Measurements from ENCODE around the gene FBLIM1.
"Not testable (repeated sequence)": the region's sequence is repeated elsewhere in the genome, so short reads cannot be mapped to it uniquely, and the experiment has no call there.

Gene FBLIM1

GRCh38 chr1:15816674-15817073 is 58.1 kb downstream of the FBLIM1 start:
- CTCF ChIA-PET, result interaction anchor here (0.6 to 2.2 kb wide), 4 partner anchors 11 to 100 kb away, joined by 3 to 20 read pairs (median 6); no protein-coding TSS in a partner anchor
- Histone ChIP-seq H3K27me3 (replicated peaks in 2 of 5; ENCODE audit: control insufficient read depth in 4 of 5, insufficient read depth in 5 of 5, low read length in 4 of 5) (no peaks in the 10 kb centered on the region), H3K4me1 (ENCODE audit: control extremely low read depth in 1 of 4, control insufficient read depth in 4 of 4, insufficient read depth in 4 of 4, low read length in 3 of 4) (peaks cover 0 to 2% (median under 1%) of the 10 kb centered on the region in 4 experiments), H3K27ac (ENCODE audit: insufficient read depth in 1 of 2, low read depth in 1 of 2, low read length in 2 of 2, poor library complexity in 1 of 2, severe bottlenecking in 2 of 2) (no peak overlapping the region), H3K9me3 (ENCODE audit: control extremely low read depth in 1 of 5, control insufficient read depth in 4 of 5, insufficient read depth in 2 of 5, low read depth in 1 of 5, low read length in 4 of 5) (no peaks in the 10 kb centered on the region), H3K36me3 (ENCODE audit: control insufficient read depth in 4 of 4, insufficient read depth in 4 of 4, low read length in 3 of 4) (peaks cover 0 to 2% (median 0%) of the 10 kb centered on the region in 4 experiments), H3K4me3 (ENCODE audit: control insufficient read depth in 1 of 7, extremely low read depth in 1 of 7, insufficient read depth in 4 of 7, low read depth in 2 of 7, low read length in 6 of 7) (no peak overlapping the region)
- POLR2A ChIA-PET, result no interaction called here
- WGBS (ENCODE audit: insufficient coverage), result 100% methylated on average over 4 of the region's 5 CpGs
- DNase-seq, result no peak

DNA sequence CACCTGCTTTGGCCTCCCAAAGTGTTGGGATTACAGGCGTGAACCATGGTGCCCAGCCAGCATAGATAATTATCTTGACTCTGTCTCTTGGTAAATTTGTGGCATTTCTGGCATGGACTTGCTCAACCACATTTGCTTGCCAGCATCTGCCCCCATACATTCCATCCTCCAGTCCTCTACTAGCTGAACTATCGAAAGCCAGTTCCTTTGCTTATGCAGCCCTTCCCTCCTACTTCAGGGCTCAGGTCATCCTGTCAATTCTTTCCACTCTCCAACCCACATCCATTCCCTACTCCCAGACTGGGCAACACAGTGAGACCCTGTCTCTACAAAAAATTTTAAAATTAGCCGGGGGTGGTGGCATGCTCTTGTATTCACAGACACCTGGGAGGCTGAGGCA is 61.9 kb downstream of the FBLIM1 start:
- Histone ChIP-seq H3K27me3 (replicated peaks in 2 of 5; ENCODE audit: control insufficient read depth in 4 of 5, insufficient read depth in 5 of 5, low read length in 4 of 5) (no peaks in the 10 kb centered on the region), H3K36me3 (ENCODE audit: control insufficient read depth in 4 of 4, insufficient read depth in 4 of 4, low read length in 3 of 4) (peaks cover 0 to 2% (median 0%) of the 10 kb centered on the region in 4 experiments), H3K27ac (ENCODE audit: insufficient read depth in 1 of 2, low read depth in 1 of 2, low read length in 2 of 2, poor library complexity in 1 of 2, severe bottlenecking in 2 of 2) (no peak overlapping the region), H3K4me1 (ENCODE audit: control extremely low read depth in 1 of 4, control insufficient read depth in 4 of 4, insufficient read depth in 4 of 4, low read length in 3 of 4) (peaks cover 0 to 4% (median 2%) of the 10 kb centered on the region in 4 experiments), H3K4me3 (ENCODE audit: control insufficient read depth in 1 of 7, extremely low read depth in 1 of 7, insufficient read depth in 4 of 7, low read depth in 2 of 7, low read length in 6 of 7) (no peak overlapping the region), H3K9me3 (ENCODE audit: control extremely low read depth in 1 of 5, control insufficient read depth in 4 of 5, insufficient read depth in 2 of 5, low read depth in 1 of 5, low read length in 4 of 5) (no peaks in the 10 kb centered on the region)
- DNase-seq, result no peak
- CTCF ChIA-PET, result no interaction called here
- WGBS (ENCODE audit: insufficient coverage), result 100% methylated on average over 3 of the region's 3 CpGs
- POLR2A ChIA-PET, result no interaction called here

GRCh38 chr1:15825800-15826199 is 67.2 kb downstream of the FBLIM1 start:
- Histone ChIP-seq H3K9me3 (ENCODE audit: control extremely low read depth in 1 of 5, control insufficient read depth in 4 of 5, insufficient read depth in 2 of 5, low read depth in 1 of 5, low read length in 4 of 5) (no peaks in the 10 kb centered on the region), H3K27me3 (replicated peaks in 2 of 5; ENCODE audit: control insufficient read depth in 4 of 5, insufficient read depth in 5 of 5, low read length in 4 of 5) (no peaks in the 10 kb centered on the region), H3K27ac (ENCODE audit: insufficient read depth in 1 of 2, low read depth in 1 of 2, low read length in 2 of 2, poor library complexity in 1 of 2, severe bottlenecking in 2 of 2) (no peak overlapping the region), H3K4me1 (ENCODE audit: control extremely low read depth in 1 of 4, control insufficient read depth in 4 of 4, insufficient read depth in 4 of 4, low read length in 3 of 4) (peaks cover 16 to 21% (median 18%) of the 10 kb centered on the region in 4 experiments), H3K4me3 (ENCODE audit: control insufficient read depth in 1 of 7, extremely low read depth in 1 of 7, insufficient read depth in 4 of 7, low read depth in 2 of 7, low read length in 6 of 7) (no peak overlapping the region), H3K36me3 (ENCODE audit: control insufficient read depth in 4 of 4, insufficient read depth in 4 of 4, low read length in 3 of 4) (no peaks in the 10 kb centered on the region)
- peak in 1 of 3 donors; percentile 26 for DNase-seq
- POLR2A ChIA-PET, result interaction anchor here (0.6 to 0.7 kb wide), 2 partner anchors 16 to 71 kb away, joined by 4 to 6 read pairs; no protein-coding TSS in a partner anchor
- CTCF ChIA-PET, result interaction anchor here (1.4 to 5.2 kb wide), 2 partner anchors 10 to 21 kb away, joined by 5 to 20 read pairs; partner anchors contain the start of gene SPEN

- ChIA-PET POLR2A (no interaction called here), CTCF (interaction anchor here (0.8 to 5.2 kb wide), 3 partner anchors 11 to 20 kb away, joined by 3 to 20 read pairs (median 5); partner anchors contain the start of gene SPEN)
- Histone ChIP-seq H3K27me3 (replicated peaks in 2 of 5; ENCODE audit: control insufficient read depth in 4 of 5, insufficient read depth in 5 of 5, low read length in 4 of 5) (no peaks in the 10 kb centered on the region), H3K9me3 (ENCODE audit: control extremely low read depth in 1 of 5, control insufficient read depth in 4 of 5, insufficient read depth in 2 of 5, low read depth in 1 of 5, low read length in 4 of 5) (no peaks in the 10 kb centered on the region), H3K36me3 (ENCODE audit: control insufficient read depth in 4 of 4, insufficient read depth in 4 of 4, low read length in 3 of 4) (no peaks in the 10 kb centered on the region), H3K4me3 (ENCODE audit: control insufficient read depth in 1 of 7, extremely low read depth in 1 of 7, insufficient read depth in 4 of 7, low read depth in 2 of 7, low read length in 6 of 7) (no peak overlapping the region), H3K27ac (ENCODE audit: insufficient read depth in 1 of 2, low read depth in 1 of 2, low read length in 2 of 2, poor library complexity in 1 of 2, severe bottlenecking in 2 of 2) (no peak overlapping the region), H3K4me1 (ENCODE audit: control extremely low read depth in 1 of 4, control insufficient read depth in 4 of 4, insufficient read depth in 4 of 4, low read length in 3 of 4) (peaks cover 18 to 27% (median 22%) of the 10 kb centered on the region in 4 experiments)
- DNase-seq, result no peak
- no CpG with 5 or more reads among the region's 6 CpGs for WGBS (ENCODE audit: insufficient coverage)
Measured at GRCh38 chr1:15826810-15827507, 68.4 kb downstream of the FBLIM1 start.

- WGBS (ENCODE audit: insufficient coverage), result no CpG with 5 or more reads among the region's 15 CpGs
- H3K27me3 ChIP-seq (replicated peaks in 2 of 5; ENCODE audit: control insufficient read depth in 4 of 5, insufficient read depth in 5 of 5, low read length in 4 of 5); POLR2A ChIA-PET; H3K9me3 ChIP-seq (ENCODE audit: control extremely low read depth in 1 of 5, control insufficient read depth in 4 of 5, insufficient read depth in 2 of 5, low read depth in 1 of 5, low read length in 4 of 5); H3K36me3 ChIP-seq (ENCODE audit: control insufficient read depth in 4 of 4, insufficient read depth in 4 of 4, low read length in 3 of 4); H3K4me3 ChIP-seq (ENCODE audit: control insufficient read depth in 1 of 7, extremely low read depth in 1 of 7, insufficient read depth in 4 of 7, low read depth in 2 of 7, low read length in 6 of 7); DNase-seq; H3K27ac ChIP-seq (ENCODE audit: insufficient read depth in 1 of 2, low read depth in 1 of 2, low read length in 2 of 2, poor library complexity in 1 of 2, severe bottlenecking in 2 of 2): not testable (repeated sequence)
- peaks cover 18 to 31% (median 25%) of the 10 kb centered on the region in 4 experiments for H3K4me1 ChIP-seq (ENCODE audit: control extremely low read depth in 1 of 4, control insufficient read depth in 4 of 4, insufficient read depth in 4 of 4, low read length in 3 of 4)
- CTCF ChIA-PET, result interaction anchor here (0.8 to 5.2 kb wide), 2 partner anchors 11 to 12 kb away, joined by 3 to 20 read pairs; no protein-coding TSS in a partner anchor
Measured at GRCh38 chr1:15827567-15827966, 69.0 kb downstream of the FBLIM1 start.

- CTCF ChIA-PET, result interaction anchor here (0.8 to 5.2 kb wide), 3 partner anchors 13 to 76 kb away, joined by 3 to 20 read pairs (median 4); no protein-coding TSS in a partner anchor
- not testable (repeated sequence) for H3K9me3 ChIP-seq (ENCODE audit: control extremely low read depth in 1 of 5, control insufficient read depth in 4 of 5, insufficient read depth in 2 of 5, low read depth in 1 of 5, low read length in 4 of 5); H3K4me3 ChIP-seq (ENCODE audit: control insufficient read depth in 1 of 7, extremely low read depth in 1 of 7, insufficient read depth in 4 of 7, low read depth in 2 of 7, low read length in 6 of 7); H3K27ac ChIP-seq (ENCODE audit: insufficient read depth in 1 of 2, low read depth in 1 of 2, low read length in 2 of 2, poor library complexity in 1 of 2, severe bottlenecking in 2 of 2); DNase-seq; H3K36me3 ChIP-seq (ENCODE audit: control insufficient read depth in 4 of 4, insufficient read depth in 4 of 4, low read length in 3 of 4); H3K27me3 ChIP-seq (replicated peaks in 2 of 5; ENCODE audit: control insufficient read depth in 4 of 5, insufficient read depth in 5 of 5, low read length in 4 of 5)
- peaks cover 23 to 41% (median 32%) of the 10 kb centered on the region in 4 experiments for H3K4me1 ChIP-seq (ENCODE audit: control extremely low read depth in 1 of 4, control insufficient read depth in 4 of 4, insufficient read depth in 4 of 4, low read length in 3 of 4)
- WGBS (ENCODE audit: insufficient coverage), result 100% methylated on average over 7 of the region's 14 CpGs
- POLR2A ChIA-PET, result interaction anchor here (0.7 kb wide), 1 partner anchor 1044 kb away, joined by 3 read pairs; no protein-coding TSS in a partner anchor
Measured at GRCh38 chr1:15828931-15829330, 70.3 kb downstream of the FBLIM1 start.

DNA sequence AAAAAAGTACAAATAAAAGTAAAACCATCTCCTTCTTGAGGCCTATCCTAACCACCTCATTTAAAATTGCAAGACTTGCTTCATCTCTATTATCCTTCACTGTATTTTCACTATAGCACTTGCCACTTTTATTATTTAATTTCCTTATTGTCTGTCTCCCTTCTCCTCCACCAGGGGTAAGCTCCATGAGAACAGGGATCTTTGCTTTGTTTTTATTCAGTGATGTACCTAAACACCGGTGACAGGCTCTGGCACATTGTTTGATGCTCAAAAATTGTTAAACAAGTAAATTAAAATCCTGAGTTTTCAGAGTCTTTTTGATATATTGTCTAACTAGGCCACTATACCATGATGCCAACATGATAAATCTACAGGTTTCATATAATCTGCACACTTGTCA is 71.7 kb downstream of the FBLIM1 start:
- POLR2A ChIA-PET, result interaction anchor here (0.9 kb wide), 1 partner anchor 17 kb away, joined by 3 read pairs; no protein-coding TSS in a partner anchor
- peaks cover 23 to 49% (median 35%) of the 10 kb centered on the region in 4 experiments for H3K4me1 ChIP-seq (ENCODE audit: control extremely low read depth in 1 of 4, control insufficient read depth in 4 of 4, insufficient read depth in 4 of 4, low read length in 3 of 4)

More for the DNA sequence above, 71.7 kb downstream of the FBLIM1 start:
- no peaks in the 10 kb centered on the region for H3K9me3 ChIP-seq (ENCODE audit: control extremely low read depth in 1 of 5, control insufficient read depth in 4 of 5, insufficient read depth in 2 of 5, low read depth in 1 of 5, low read length in 4 of 5)
- H3K27me3 ChIP-seq (replicated peaks in 2 of 5; ENCODE audit: control insufficient read depth in 4 of 5, insufficient read depth in 5 of 5, low read length in 4 of 5), result no peaks in the 10 kb centered on the region
- no peaks in the 10 kb centered on the region for H3K36me3 ChIP-seq (ENCODE audit: control insufficient read depth in 4 of 4, insufficient read depth in 4 of 4, low read length in 3 of 4)
- CTCF ChIA-PET, result interaction anchor here (1.0 to 5.2 kb wide), 2 partner anchors 14 to 632 kb away, joined by 3 to 20 read pairs; no protein-coding TSS in a partner anchor
- no peak for DNase-seq
- WGBS (ENCODE audit: insufficient coverage), result no CpG with 5 or more reads among the region's 1 CpG
- H3K4me3 ChIP-seq (ENCODE audit: control insufficient read depth in 1 of 7, extremely low read depth in 1 of 7, insufficient read depth in 4 of 7, low read depth in 2 of 7, low read length in 6 of 7), result peak overlapping the region in 6 of 7 experiments; percentile 47 to 82 (median 59)
- H3K27ac ChIP-seq (ENCODE audit: insufficient read depth in 1 of 2, low read depth in 1 of 2, low read length in 2 of 2, poor library complexity in 1 of 2, severe bottlenecking in 2 of 2), result peak overlapping the region; percentile 10 to 64
